ENCODE measurements around the gene NTNG1.
"Not testable (repeated sequence)": the region's sequence is repeated elsewhere in the genome, so short reads cannot be mapped to it uniquely, and the experiment has no call there.

Gene NTNG1

DNA sequence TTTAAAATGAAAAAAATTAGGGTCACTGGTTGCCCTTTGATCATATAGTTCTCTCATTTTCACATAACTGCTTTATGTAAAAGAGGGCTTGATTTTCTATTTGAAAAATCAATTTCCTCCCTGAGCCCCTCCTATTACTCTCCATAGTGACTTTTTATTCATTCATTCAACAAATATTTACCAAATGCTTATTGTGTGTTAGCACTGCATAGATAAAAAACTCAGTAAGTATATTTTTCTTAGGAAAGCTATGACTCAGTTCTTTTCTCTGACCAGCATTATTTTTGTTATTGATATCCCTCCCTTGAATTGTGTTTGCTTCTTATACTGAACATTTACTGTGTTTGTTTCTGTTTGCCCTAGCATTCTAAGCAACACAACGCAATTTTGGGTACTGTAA lies 59.8 kb downstream of the NTNG1 start:
- no peak for DNase-seq

GRCh38 chr1:107202007-107202406 lies 61.2 kb downstream of the NTNG1 start:
- no peak for DNase-seq

GRCh38 chr1:107213225-107213624 lies 72.4 kb downstream of the NTNG1 start:
- no peak for DNase-seq

DNA sequence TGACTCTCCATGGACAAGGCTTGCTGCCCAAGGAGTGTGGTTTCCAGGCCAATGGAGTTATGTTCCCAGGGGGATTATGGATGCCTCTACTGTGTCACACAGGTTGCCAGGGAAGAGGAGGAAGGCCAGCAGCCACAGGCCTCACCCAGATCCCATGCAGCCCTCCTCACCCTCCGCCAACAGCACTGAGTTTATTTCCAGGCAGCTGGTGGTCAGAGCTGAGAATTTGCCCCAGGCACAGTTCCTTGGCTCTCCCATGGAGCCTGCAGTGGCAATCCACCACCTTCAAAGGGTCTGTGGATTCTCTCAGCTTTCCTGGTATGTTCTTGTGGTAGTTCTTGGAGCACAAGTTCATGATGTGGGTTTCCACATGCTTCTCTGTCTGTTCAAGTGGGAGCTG lies 79.2 kb downstream of the NTNG1 start:
- DNase-seq: no peak

DNA sequence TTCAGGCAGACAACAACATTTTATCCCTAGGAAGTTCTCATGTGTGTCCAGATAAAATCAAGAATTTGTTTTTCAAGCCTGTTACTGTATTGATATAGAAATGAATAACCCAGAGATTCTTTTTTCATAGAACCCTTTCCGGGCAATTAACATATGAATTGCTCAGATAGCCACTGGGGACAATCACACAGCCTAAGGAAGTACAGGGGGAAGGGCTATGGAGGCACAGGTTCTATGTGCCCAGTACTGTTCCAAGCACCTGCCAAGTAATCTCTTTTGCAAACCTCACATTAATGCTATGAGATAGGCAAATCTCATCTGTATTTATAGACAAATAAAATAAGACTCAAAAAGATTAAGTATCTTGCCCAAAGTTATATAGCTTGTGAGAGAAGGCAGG lies 84.9 kb downstream of the NTNG1 start:
- DNase-seq: no peak

DNA sequence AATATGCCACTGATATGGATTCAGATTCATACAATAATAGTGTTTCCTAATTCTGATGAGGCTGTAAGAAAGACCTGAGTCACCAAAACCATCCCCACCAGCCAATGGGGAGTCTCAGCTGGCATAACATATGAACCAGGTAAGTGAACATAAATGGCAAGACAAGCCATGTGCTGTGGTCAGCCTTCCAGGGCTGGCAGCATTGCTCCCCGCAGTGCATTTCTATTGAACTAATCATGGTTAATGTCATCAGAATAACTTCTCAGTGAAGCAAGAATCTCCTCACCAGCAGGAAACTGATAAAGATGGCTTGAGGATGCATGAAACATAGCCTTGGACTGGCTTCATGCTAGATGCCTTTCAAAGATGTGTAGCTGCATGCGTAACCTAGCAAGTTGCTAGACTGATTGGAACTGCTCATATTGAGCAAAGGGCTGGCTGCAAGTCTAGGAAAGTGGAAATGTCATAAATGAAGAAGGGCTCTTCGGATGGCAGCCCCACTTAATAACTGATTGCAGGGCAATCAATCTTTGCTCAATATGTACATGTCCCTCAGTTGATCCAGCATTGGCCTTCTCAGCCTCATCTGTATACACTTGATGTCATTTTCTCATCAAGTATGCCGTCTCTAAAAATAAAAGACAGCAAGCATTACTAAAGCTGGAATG lies 88.0 kb downstream of the NTNG1 start:
- no peak for DNase-seq

DNA sequence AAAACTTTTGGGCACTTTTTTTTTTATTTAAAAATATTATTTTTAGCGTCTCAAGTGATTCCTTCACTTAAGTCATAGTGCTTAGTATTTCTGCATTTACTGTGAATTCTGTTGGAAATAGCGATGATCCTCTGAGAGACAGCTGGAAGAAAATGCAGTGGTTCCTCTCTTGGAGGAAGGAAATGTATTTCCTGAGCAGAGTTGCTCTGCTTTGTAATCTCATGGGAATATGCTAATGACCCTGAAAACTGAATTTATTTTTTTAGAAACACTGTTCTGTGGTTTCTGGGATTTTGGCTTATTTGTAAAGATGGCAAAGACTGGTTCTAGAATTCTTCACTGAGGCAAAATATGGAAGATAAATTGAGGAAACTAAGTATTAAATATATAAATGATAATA lies 88.9 kb downstream of the NTNG1 start:
- DNase-seq: no peak

GRCh38 chr1:107230121-107230520 lies 89.3 kb downstream of the NTNG1 start:
- no peak for DNase-seq

DNA sequence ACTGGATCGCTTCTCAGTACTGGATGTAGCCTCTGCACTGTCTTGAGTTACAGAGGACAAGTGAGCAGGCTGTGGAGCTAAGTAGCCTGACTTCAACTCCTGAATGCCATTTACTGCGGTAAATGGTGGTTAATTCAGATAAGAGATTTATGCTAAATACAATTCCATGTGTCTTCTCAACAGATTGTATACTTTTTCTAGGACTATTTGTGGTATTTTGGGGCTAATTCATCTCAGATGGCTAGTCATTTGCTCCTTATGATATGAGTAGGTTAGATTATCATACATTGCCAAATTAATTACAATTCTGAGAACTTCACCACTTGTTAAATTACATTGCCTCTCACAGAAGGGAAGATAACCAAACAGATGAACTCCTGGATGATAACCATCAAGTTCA lies 90.5 kb downstream of the NTNG1 start:
- no peak for DNase-seq

DNA sequence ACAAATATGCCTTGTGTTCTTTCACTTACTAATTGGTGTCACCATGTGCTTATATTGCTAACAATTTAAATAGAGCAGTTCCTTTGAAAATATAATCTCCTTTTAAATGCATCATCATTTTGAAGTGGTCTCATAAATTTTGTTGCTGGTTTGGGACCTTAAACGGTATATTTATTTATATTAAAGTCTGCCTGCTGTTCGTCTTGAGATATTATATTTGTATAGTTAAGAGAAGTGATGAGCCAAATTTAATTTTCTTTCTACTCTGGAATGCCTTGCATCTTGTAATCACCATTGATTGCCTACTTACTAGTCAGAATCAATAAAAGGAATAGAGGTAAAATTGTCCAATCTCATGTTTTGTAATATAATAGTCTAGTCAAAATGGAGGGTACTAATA lies 91.6 kb downstream of the NTNG1 start:
- no peak for DNase-seq

DNA sequence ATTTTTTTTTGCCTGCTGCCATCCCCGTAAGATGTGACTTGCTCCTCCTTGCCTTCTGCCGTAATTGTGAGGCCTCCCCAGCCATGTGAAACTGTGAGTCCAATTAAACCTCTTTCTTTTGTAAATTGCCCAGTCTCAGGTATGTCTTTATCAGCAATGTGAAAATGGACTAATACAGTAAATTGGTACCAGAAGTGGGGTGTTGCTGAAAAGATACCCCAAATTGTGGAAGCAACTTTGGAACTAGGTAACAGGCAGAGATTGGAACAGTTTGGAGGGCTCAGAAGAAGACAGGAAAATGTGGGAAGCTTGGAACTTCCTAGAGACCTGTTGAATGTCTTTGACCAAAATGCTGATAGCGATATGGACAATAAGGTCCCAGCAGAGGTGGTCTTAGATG lies 95.9 kb downstream of the NTNG1 start:
- DNase-seq: not testable (repeated sequence)

- no peak for DNase-seq
Observed at GRCh38 chr1:107243461-107243860, 102.6 kb downstream of the NTNG1 start.

- DNase-seq: no peak
Observed at GRCh38 chr1:107244709-107245500, 104.1 kb downstream of the NTNG1 start.

- DNase-seq: no peak
Observed at GRCh38 chr1:107246775-107247345, 106.0 kb downstream of the NTNG1 start.

- DNase-seq: no peak
Observed at GRCh38 chr1:107247679-107248078, 106.8 kb downstream of the NTNG1 start.

DNA sequence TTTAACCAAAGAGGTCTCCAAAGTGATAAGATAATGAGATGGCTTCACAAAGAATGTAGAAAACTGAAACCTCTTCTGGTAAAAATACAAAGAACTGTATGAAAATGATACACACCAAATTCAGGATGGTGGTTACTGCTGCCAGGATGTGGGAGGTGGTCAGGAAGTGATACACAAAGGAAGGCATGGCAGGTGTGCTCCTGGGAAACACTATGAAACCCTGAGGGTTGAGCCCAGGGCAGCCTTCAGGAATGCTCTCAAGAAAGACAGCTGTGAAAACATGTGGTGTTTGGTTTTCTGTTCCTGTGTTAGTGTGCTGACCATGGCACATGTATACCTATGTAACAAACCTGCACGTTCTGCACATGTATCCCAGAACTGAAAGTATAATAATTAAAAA lies 109.3 kb downstream of the NTNG1 start:
- no peak for DNase-seq

- no peak for DNase-seq
Observed at GRCh38 chr1:107251083-107251482, 110.2 kb downstream of the NTNG1 start.

- DNase-seq: no peak
Observed at GRCh38 chr1:107251839-107252238, 111.0 kb downstream of the NTNG1 start.

DNA sequence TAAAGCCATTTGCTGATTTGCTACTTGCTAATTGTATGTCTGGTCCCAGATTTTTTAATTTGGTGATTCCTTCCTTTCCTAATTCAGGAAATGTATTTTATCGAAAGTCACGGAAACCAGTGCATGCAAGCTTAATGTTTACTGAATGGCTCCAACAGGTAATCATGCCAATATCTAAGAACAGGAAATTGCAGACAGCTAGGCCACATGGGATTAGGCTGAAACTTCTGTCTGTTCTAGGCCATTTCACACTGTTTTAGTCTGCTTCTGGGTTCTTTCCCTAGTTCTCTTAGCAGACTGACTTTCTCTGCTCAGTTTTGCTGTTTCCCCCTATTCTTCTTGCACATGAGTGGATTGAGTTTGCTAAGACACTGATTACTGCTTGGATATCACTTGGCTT lies 111.4 kb downstream of the NTNG1 start:
- DNase-seq: no peak

DNA sequence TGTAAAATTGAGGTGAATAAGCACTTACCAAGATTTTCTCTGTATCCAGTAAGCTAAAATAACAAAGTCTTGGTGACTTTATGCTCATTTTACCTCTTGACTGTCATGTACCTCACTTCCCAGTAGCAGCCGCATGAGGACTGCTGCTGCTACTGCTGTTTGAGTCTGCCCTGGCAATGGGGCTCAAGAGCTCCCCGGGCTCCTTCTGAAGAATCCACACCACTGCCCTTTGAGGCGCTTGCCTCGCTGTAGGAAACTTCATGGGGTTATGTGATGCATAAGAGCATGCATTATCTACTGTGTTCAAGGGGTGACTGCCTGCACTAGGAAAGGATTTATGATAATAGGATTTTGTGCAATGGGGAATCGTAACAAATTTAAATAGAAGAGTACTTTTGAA lies 113.5 kb downstream of the NTNG1 start:
- no peak for DNase-seq

- no peak for DNase-seq
Observed at GRCh38 chr1:107255469-107255868, 114.6 kb downstream of the NTNG1 start.

GRCh38 chr1:107262467-107263286 lies 121.8 kb downstream of the NTNG1 start:
- DNase-seq: no peak

- no peak for DNase-seq
Observed at GRCh38 chr1:107263291-107263915, 122.6 kb downstream of the NTNG1 start.

Data from stimulated activated CD4-positive, alpha-beta T cell treated with anti-CD3 and anti-CD28 coated beads, Interleukin-12 subunit alpha, Interleukin-12 subunit beta, amount 100 ng/mL, for 4 hours (primary cell).